GM21526 (cell line): ENCODE measurements around the gene ACTR10.

Source experiments
- ATAC-seq: cut with Tn5 transposase; IDR thresholded peaks from one replicate; pipeline ENCODE4 v1.9.1; 2021; ENCODE audit warnings: moderate library complexity; ENCODE audit not compliant: unreplicated experiment, low FRiP score

The ACTR10 gene

DNA sequence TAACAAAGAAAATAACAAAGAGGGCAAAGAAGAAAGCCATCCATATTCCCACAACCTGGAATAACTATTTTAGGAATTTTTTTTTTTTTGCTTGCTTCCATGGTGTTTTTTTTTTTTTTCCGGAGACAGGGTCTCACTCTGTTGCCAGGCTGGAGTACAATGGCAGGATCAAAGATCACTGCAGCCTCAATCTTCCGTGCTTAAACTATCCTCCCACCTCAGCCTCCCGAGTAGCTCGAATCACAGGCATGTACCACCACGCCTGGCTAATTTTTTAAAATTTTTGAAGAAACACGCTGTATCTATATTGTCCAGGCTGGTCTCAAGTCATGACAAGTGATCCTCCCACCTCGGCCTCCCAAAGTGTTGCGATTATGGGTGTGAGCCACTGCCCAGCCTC is 78.2 kb downstream of the ACTR10 start:
- no peak for ATAC-seq

DNA sequence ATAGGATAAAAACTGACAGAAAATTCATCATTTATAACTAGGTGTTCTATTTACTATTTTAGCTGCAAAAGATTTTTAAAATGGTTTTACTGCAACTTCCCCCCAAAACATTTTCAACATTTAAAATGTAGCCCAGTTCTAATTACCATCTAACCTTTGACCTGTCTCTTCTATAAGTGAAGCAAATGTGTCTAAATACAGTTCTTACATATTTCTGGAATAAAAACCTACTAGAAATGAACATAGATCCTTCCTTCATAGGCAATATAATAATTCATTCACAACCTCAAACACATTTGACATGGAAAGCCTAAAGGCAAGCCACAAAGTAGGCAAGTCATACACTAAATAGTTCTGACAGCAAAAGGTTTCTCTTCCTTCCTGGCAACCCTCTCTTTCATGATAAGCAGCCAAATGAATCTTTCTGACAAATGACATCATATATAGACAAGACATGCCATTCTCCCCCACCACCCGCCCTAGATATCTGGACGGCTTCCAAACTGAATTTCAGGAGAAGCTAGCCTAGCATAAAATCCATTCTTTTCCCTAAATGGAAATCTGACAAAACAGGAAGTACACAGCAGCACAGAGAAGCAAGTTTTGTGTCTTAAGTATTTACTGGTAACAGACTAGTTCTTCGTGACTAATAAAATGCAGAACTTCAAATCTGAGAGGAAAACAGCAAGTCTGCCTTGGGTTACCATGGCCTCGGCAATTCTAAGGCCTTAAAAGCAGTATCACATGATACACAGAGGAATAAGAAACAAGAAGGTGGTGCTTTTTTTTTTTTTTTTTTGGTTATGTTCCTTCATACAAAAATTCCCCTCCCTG is 81.2 kb downstream of the ACTR10 start:
- peak; percentile 47 for ATAC-seq

DNA sequence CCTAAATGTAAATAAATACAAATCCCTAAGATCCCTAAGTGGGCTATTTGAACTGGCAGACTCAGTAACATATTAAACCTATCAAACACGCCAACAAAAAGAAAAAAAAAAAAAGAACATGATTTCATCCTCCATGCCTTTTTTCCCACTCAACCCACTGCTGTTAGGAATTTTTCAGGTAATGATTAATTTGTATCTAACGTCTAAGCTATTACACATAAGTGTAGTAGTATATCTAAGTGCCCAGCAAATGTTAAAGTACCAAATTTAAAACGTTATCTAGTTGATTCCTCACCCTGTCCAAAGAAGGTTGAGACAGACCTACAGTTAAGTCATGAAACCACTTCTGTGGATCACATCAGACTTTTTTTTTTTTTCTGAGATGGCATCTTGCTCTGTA is 82.0 kb downstream of the ACTR10 start:
- no peak for ATAC-seq

DNA sequence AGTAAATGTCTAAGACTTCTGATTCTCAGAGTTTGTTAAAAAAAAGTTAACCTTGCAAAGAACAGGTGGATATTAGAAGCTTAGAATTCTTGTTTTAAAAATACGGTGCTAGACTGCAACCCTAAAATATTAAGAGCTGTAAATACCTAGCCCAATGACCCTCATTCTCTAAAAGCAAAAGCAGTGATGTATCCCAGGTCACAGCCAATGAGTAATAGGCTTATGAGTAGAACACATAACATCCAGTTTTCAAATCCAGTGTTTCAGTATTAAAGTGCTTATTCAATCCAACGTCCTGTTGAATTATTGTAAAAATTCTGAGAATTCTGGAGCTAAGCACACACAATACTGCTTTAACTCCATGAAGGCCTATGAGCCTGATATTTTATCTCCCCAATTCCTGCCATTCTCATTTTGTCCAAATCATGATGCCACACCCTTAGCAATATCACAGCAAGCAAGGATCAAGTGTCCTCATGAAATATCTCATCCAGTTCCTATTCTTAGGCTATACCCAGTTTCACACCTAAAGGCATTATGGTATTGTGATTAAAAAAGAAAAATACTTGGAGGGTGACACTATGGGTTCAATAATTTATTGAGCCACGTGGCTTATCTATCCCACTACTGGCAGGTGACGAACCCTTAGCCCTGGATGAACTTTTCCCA is 83.1 kb downstream of the ACTR10 start:
- no peak for ATAC-seq

DNA sequence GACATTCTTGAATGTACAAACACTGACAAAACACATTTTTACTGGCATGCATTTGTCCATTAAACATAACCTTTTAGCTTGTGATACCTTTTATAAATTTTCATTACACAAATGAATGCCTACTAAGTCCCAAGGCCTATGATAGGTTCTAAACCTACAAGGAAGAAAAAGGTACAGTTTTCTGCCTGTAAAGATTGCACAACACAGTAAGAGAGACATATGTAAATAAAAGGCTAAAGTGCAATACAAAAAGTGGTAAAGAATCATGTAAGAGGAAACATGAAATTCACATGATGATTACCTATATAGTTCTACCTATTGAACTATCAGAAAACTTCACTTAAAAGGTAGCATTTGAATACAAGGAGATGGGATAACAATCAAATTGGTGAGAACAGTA is 83.8 kb downstream of the ACTR10 start:
- ATAC-seq: no peak

DNA sequence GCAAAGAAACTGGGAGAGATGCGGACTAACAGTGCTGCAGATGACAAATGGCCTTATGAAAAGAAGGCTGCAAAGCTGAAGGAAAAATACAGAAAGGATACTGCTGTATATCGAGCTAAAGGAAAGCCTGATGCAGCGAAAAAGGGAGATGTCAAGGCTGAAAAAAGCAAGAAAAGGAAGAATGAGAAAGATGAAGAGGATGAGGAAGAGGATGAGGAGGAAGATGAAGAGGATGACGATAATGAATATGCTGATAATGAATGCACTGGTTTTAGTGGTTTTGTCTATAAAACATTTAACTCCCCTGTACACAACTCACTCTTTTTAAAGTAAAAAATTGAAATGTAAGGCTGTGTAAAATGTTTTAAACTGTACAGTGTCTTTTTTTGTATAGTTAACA is 85.2 kb downstream of the ACTR10 start:
- no peak for ATAC-seq
